GM21528 (cell line): ENCODE results near the gene MED12L.

Source experiments
- ATAC-seq: cut with Tn5 transposase; IDR thresholded peaks from one replicate; pipeline ENCODE4 v1.9.1; 2021; ENCODE audit warnings: mild to moderate bottlenecking, moderate library complexity; ENCODE audit not compliant: unreplicated experiment, low FRiP score

The MED12L gene

DNA sequence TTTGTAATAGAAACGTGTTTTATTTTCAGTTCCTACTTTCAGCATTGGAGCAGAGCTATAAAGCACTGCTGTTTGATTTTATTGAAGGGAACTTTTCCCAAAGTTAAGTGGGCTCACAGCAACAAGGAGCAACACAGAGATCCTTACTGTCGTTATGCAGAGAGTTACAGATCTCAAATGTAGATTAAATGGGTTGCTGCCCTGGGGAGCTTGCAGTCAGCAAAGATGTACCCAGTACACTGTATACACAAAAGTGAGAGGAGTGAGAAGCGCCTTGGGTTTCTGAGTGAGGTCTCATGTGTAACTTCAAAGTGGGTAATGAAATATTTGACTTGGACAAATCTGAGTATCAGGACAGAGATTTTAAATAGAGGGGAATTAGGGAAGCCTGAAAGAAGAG lies 47.7 kb downstream of the MED12L start:
- ATAC-seq, result no peak

- no peak for ATAC-seq
These were observed 48.5 kb downstream of the MED12L start for GRCh38 chr3:151133917-151134450.

DNA sequence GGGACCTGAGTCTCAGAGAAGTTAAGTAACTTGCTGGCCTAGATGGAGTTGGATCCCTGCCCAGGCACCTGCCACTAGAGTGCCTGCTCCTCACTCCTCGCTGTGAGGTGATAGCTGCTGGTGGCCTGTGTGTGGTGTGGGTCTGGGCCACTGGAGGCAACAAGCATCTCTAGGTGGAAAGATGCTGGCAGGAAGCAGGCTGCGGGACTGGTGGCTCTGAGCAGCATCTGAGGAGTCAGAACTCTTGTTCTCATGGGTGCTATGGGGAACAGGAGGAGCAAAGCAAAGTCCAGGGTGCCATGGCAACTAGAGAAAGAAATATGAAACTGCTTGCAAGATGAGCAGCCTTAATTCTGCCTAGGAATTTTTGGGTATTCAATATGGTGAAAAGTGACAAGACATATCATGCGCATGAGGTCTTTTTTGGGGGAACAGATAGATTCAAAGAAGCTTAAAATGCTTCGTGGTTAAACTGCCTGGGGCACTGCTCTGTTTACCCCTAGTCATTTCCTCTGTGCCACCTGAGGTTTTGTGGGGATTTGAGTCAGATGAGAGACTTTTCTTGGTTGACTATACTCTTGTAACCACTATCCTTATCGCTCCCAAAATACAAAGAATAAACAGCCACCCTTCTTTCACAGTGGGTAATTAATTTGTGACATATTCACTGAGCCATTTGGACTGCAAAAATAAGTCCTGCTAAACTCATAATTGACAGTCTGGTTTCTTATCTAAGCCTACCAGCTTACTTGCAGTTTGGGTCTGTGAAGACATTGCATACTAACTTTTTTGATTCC lies 50.3 kb downstream of the MED12L start:
- ATAC-seq, result no peak

DNA sequence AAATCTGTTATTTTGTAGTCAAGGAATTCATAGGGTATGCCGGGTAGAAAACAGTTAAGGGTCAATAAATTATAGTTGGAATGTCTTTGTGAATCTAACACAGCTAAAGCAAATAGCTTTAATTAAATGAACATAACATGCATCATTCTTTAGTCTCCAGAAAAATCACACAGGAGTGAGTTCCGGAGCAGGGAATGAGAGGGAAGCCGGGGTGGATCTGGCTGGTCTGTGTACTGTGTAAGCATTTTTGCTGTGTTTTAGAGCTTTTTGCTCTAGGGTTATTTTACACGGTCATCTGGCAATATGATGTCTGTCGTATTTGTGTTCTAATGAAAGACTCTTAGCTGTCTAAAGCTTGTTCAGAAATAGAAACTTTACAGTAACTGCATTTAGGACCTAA lies 57.5 kb downstream of the MED12L start:
- ATAC-seq, result no peak

DNA sequence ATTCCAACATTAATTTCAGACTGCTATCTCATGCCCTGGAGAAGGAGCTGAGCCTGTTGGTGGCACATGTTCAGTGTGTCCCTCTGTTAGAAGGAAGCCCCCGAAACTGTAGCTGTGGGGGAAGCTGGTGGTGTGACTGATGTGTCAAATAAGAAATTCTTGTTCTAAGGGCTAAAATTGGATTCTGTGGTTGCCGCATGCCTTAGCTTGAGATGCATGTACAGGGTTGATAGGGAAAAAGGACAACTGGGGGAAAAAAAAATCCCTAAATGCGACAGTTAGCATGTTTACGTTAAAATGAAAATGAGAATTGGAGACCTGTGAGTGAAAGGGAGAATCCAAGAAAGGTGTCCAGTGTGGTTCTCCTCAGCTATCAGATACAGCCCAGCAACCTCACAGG lies 58.6 kb downstream of the MED12L start:
- ATAC-seq, result no peak

- no peak for ATAC-seq
These were observed 59.3 kb downstream of the MED12L start for GRCh38 chr3:151144760-151145159.

DNA sequence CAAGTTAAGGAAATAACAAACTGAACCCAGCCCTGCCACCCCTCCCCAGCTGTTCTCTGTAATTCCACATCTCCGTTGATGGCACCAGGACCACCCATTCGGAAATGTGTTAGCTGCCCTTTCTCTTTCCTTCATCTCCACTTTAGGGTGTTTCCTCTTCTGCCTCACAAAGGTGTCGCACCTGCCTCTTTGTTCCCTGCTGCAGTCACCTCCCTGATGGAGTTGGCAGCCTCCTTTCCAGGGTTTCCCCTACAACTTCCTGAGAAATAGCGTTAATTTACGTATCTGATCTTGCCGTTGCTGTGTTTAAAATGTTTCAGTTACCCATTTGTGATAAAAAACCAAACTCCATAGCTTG lies 60.2 kb downstream of the MED12L start:
- ATAC-seq, result no peak

DNA sequence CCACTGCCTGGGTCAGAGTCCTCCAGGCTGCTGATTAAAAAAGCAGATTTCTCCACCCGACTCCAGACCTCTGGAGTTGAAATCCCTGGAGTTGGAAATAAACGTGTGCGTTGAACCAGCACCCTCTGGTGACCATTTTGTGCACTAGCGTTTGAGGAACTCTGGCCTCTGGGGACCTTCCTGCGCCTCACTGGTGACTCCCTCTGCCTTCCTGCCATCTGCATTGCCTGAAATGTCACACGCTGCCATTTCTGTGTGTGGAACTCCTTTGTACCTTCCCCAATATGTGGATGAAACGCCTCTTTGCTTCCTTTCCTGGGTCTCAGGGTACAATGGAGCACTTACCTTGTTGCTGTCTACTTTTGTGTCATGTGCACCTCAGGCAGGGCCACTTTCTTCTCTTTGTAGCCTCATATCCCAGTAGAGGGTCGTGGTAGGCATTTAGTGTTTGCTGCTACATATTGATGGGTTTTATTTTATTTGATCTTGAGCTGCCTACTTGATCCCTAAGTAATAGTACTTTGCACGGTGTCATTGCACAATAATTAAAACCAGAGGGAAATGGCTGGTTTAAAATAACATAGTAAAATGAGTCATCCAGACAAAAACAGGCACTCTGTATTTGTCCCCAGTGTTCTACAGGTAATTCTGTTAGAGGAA lies 60.7 kb downstream of the MED12L start:
- ATAC-seq, result peak; percentile 74

- ATAC-seq, result no peak
These were observed 61.2 kb downstream of the MED12L start for GRCh38 chr3:151146731-151147091.

DNA sequence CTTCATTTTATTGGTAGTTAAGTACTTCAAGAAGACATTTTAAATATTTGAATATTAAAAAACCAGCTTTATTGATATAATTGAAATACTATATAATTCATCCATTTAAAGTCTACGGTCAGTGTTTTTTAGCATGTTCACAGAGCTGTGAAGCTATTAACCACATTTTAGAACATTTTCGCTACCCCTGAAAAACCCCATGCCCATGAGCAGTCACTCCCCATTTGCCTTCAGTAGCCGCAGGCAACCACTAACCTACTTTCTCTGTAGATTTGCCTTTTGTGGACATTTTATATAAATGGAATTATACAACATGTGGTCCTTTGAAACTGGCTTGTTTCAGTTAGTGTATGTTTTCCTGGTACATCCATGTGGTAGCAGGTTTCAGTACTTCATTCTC lies 61.8 kb downstream of the MED12L start:
- no peak for ATAC-seq

DNA sequence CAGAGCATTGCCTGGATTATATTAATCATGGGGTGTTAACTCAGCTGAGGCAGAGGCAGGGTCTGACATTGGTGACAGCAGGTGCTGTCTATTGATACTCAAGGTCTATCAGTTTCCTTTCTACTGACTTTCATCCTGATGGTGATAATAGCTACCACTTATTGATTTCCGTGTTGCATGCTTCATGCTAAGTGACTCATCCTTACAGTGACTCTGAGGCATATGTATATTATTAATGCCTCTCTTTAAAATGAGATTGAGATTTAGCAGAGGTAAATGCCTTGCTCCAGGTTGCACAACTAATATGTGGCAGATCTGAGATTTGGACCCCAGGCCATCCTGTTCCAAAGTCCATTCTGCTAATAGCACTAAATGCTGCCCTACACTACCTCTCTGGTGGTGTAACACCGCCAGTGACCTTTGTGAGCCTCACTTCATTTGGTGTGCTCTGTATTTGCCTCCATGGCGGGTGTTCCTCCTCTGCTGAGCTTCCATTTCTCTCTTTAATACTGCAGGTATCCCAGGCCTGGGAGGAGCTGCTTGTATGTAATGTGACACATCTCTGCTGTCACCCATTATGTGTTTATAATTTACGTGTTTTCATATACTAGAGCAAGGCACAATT lies 67.1 kb downstream of the MED12L start:
- ATAC-seq, result no peak

- ATAC-seq, result no peak
These were observed 69.1 kb downstream of the MED12L start for GRCh38 chr3:151154566-151154965.

DNA sequence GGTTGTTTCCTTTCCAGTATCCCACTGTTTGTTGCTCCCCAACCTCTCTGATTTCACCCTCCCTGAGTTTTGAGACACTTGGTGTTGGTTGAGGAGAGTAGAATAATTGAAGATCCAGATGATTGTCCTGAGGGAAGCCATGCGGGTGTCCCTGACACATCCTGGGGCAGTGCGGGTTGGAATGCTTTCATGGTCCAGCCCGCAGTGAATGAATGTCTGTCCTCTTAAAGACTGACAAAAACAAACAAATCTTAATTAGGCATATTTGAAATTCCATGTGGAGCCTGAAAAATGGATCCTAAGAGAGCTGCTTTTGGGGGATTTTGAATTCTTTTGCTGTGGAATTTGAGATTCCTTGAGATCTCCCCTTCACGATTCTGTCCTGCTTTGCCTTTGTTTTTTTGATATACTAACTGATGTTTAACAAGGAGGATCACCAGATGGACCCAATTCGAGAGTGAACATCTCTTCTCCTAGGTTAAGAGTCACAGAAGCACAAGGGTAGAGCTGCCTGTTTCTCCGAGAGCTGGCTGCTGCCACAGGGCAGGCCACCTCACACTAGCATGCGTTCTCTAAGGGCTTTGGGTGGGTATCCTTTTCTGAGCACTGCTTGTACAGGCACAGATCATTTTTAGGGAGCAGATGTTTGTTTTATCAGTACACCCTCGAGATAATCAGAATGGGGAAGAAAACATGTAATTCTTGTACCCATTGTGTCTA lies 70.1 kb downstream of the MED12L start:
- no peak for ATAC-seq

- ATAC-seq, result peak; percentile 78
These were observed 71.3 kb downstream of the MED12L start for GRCh38 chr3:151156618-151157216.

DNA sequence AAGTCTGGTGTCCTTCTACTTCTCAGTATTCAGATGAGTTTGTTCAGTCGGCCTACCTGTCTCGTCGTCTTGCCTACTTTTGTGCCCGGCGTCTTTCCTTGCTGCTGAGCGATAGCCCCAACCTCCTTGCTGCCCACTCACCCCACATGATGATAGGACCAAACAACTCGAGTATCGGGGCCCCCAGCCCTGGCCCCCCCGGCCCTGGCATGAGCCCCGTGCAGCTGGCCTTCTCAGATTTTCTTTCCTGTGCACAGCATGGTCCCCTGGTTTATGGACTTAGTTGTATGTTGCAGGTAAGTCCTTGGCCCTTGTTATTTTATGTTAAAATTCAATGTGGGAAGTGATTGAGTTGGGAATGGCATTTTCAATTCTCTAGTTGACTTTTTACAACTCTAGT lies 74.3 kb downstream of the MED12L start:
- ATAC-seq, result no peak

DNA sequence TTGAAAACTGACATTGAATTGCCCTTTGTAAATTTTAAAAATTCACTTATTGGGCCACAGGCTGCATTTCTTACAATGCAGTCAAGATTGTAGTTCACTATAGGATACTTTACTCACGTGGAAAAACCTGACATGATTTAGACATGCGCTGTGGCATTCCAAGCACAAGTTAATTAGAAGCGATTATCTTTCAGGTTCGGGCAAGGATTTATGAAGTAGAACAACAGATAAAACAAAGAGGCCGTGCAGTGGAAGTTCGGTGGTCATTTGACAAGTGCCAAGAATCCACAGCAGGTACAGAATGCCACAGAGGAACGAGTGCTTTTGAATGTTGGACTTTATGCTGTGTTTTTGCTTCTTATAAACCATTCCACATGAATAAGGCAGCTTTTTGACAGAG lies 79.8 kb downstream of the MED12L start:
- no peak for ATAC-seq

DNA sequence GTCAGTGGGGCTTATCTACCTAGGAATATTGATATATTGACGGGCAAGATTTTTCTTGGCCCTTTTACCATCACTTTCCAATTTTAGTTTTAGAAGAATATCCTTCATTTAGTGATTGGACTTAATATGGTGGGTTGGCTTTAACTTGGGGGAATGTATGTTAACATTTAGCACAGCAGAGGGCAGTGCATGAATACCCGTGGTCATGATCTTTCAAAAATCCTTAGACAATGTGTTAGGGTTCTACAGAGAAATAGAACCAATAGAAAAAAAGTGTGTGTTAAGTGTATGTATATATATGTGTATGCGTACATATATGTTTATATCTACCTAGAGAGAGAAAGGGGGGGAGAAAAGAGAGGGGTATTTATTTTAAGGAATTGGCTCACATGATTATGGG lies 80.7 kb downstream of the MED12L start:
- no peak for ATAC-seq

- peak; percentile 62 for ATAC-seq
These were observed 83.0 kb downstream of the MED12L start for GRCh38 chr3:151168269-151169094.

GRCh38 chr3:151169262-151169947 lies 83.9 kb downstream of the MED12L start:
- peak; percentile 43 for ATAC-seq
